Epithelial cell of esophagus (primary cell): Measurements from ENCODE around the gene S100A9.
A peak's percentile ranks its signal among the peaks of the same experiment; 100 is the strongest.

Experiments
- DNase-seq: peaks from one replicate; pipeline ENCODE4 v3.0.0; 2010; ENCODE audit warnings: low read depth
- H3K4me3 ChIP-seq: 2 replicates; pipeline ENCODE4 v1.5.1; 2011; ENCODE audit warnings: mild to moderate bottlenecking, low read length, control low read depth
- TF ChIP-seq, protein P1 (sequence below): IDR thresholded peaks from 2 replicates; pipeline ENCODE4 v1.5.1; 2011; ENCODE audit warnings: low read depth, mild to moderate bottlenecking, low read length, control low read depth, inconsistent platforms; ENCODE audit not compliant: insufficient read depth; ENCODE audit errors: missing control alignments

The S100A9 gene

DNA sequence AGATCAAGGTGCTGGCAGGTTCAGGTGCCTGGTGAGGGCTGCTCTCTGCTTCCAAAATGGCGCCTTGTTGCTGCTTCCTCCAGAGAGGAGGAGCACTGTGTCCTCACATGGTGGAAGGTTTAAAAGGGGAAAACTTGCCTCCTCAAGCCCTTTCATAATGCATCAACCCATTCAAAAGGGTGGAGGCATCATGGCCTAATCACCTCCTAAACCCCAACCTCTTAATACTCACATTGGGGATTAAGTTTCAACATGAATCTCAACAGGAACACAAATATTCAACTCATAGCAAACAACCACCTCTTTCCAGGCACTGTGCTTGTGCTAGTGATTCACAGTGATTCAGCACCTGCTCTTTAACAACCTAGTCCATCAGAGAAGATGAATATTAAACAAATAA lies 13.6 kb downstream of the S100A9 start:
- no peak overlapping the region for H3K4me3 ChIP-seq
- TF ChIP-seq, protein P1, sequence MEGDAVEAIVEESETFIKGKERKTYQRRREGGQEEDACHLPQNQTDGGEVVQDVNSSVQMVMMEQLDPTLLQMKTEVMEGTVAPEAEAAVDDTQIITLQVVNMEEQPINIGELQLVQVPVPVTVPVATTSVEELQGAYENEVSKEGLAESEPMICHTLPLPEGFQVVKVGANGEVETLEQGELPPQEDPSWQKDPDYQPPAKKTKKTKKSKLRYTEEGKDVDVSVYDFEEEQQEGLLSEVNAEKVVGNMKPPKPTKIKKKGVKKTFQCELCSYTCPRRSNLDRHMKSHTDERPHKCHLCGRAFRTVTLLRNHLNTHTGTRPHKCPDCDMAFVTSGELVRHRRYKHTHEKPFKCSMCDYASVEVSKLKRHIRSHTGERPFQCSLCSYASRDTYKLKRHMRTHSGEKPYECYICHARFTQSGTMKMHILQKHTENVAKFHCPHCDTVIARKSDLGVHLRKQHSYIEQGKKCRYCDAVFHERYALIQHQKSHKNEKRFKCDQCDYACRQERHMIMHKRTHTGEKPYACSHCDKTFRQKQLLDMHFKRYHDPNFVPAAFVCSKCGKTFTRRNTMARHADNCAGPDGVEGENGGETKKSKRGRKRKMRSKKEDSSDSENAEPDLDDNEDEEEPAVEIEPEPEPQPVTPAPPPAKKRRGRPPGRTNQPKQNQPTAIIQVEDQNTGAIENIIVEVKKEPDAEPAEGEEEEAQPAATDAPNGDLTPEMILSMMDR: no peak
- peak; percentile 94 for DNase-seq

DNA sequence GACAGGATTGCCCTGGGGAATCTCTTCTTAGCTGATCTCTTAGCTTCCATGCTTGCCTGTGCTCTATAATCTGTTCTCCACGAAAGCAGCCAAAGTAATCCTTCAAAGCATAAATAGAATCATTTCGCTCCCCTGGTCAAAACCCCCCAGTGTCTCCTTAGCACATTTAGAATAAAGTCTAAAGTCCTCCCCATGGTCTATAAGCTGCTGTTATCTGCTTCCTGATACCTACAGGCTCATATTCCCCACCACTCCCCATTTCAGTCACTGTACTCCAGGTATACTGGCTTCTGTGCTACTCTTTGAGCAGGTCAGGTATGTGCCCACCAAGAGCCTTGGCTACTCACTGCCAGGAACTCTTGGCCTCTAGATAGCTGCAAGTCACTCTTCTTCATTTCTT lies 14.9 kb downstream of the S100A9 start:
- H3K4me3 ChIP-seq: no peak overlapping the region
- DNase-seq: no peak
- TF ChIP-seq, protein P1: no peak

DNA sequence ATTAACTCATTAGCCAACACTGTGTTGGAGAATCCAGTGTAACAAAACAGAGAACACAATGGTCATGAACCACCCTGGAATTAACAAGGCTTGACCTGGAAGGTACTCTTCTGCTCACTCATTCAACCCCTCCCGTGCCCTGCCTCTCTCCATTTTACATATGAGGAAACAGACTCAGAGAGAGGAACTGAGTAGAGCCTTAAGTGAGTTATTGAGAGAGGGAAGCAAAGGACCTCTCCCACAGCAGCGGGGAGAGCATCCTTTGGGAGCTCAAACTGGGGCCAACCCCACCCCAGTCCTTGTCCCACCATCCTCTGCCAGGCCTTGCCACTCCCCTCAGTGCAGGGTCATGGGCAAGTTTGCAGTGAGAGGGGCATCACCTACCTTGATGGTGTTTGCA lies 16.4 kb downstream of the S100A9 start:
- TF ChIP-seq, protein P1: no peak
- H3K4me3 ChIP-seq: no peak overlapping the region
- no peak for DNase-seq

GRCh38 chr1:153375511-153375910 lies 17.9 kb downstream of the S100A9 start, which contains the start of gene S100A12:
S100A12 (minus strand) TSS chr1:153375621; CDS start chr1:153374592, 1,029 bp downstream.
- H3K4me3 ChIP-seq: no peak within 1 kb of the TSS
- DNase-seq: peak; percentile 97
- TF ChIP-seq, protein P1: no peak

GRCh38 chr1:153379591-153379990 lies 21.9 kb downstream of the S100A9 start:
- H3K4me3 ChIP-seq: no peak overlapping the region
- DNase-seq: no peak
- TF ChIP-seq, protein P1: no peak

GRCh38 chr1:153380711-153381110 lies 23.1 kb downstream of the S100A9 start:
- H3K4me3 ChIP-seq: no peak overlapping the region
- TF ChIP-seq, protein P1: no peak
- no peak for DNase-seq

DNA sequence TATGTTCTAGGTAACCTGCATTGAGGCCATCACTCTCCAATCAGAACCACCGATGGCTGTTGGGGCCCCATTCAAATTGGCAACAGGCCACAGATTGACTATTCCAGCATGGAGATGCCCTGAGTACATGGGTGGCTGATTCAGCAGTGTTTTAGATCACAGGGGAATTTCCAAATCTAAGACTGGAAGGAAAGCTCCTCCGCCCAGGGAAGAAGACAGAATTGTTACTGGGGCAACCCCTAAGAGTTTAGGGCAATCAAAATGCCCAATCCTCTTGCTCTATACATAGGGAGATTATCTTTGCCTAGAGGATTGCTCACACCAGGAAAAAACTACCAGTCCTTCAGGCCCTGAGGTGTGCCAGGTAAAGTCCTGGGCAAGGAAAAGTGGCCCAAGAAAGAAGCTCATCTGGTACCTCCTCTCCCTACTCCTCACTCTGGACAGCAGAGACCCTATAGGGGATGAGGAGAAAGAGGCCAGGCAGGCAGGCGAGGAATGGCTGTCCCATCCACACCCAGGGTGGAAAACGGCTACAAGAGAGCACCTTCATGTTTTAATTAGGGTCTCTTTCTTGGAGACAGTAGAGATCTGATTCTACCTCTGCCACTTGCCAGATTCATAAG lies 27.4 kb downstream of the S100A9 start:
- peak; percentile 86 for DNase-seq
- H3K4me3 ChIP-seq: no peak overlapping the region
- TF ChIP-seq, protein P1: no peak
